KG1 (cell line): ENCODE measurements around the gene AUNIP.
A peak's percentile ranks its signal among the peaks of the same experiment; 100 is the strongest.

Experiments used
- DNase-seq: peaks from one replicate; lab custom pipeline; 2025; lab: John Stamatoyannopoulos, UW

AUNIP gene

GRCh38 chr1:25828491-25828890, 30.8 kb downstream of the AUNIP start:
- no peak for DNase-seq

- DNase-seq, result no peak
Measured at GRCh38 chr1:25826571-25826970, 32.7 kb downstream of the AUNIP start.

GRCh38 chr1:25825605-25826004, 33.7 kb downstream of the AUNIP start:
- no peak for DNase-seq

- DNase-seq, result no peak
Measured at GRCh38 chr1:25821630-25822091, 37.6 kb downstream of the AUNIP start.

- DNase-seq, result no peak
Measured at GRCh38 chr1:25821112-25821476, 38.2 kb downstream of the AUNIP start.

- DNase-seq, result peak; percentile 63
Measured at GRCh38 chr1:25820247-25821111, 38.8 kb downstream of the AUNIP start.

- DNase-seq, result peak; percentile 65
Measured at GRCh38 chr1:25819491-25820246, 39.6 kb downstream of the AUNIP start, which contains the start of gene MTFR1L. Gene MTFR1L, plus strand, starts transcription at chr1:25819954. Its CDS starts 3,151 bp downstream, at chr1:25823105.

GRCh38 chr1:25818569-25818968, 40.7 kb downstream of the AUNIP start:
- no peak for DNase-seq

- no peak for DNase-seq
Measured at GRCh38 chr1:25817840-25818501, 41.3 kb downstream of the AUNIP start.

- no peak for DNase-seq
Measured at GRCh38 chr1:25816112-25816718, 43.0 kb downstream of the AUNIP start.

- no peak for DNase-seq
Measured at GRCh38 chr1:25815208-25816111, 43.8 kb downstream of the AUNIP start.

GRCh38 chr1:25814549-25815087, 44.6 kb downstream of the AUNIP start:
- no peak for DNase-seq

- no peak for DNase-seq
Measured at GRCh38 chr1:25813734-25814471, 45.4 kb downstream of the AUNIP start.

- DNase-seq, result no peak
Measured at GRCh38 chr1:25813071-25813733, 46.1 kb downstream of the AUNIP start.

GRCh38 chr1:25811384-25812082, 47.7 kb downstream of the AUNIP start:
- no peak for DNase-seq

GRCh38 chr1:25810341-25811299, 48.6 kb downstream of the AUNIP start:
- peak; percentile 65 for DNase-seq

- DNase-seq, result no peak
Measured at GRCh38 chr1:25809929-25810328, 49.3 kb downstream of the AUNIP start.
